Stimulated activated naive CD8-positive, alpha-beta T cell treated with anti-CD3 and anti-CD28 coated beads, Interleukin-15, Interleukin-2, amounts not matched to agents 100 U/mL and 50 U/mL, for 24 hours (primary cell): Measurements from ENCODE around the gene PHTF2.

Experiments
- ATAC-seq: fragments of 150-1000 bp; cut with Tn5 transposase; one replicate; pipeline ENCODE4 v1.10.0; 2021
- DNase-seq: peaks from one replicate; pipeline ENCODE4 v3.0.0; 2021

The PHTF2 gene

GRCh38 chr7:77794000-77794399 is 4.6 kb upstream of the PHTF2 start:
- DNase-seq (no peak), ATAC-seq (no peak)

- ATAC-seq (no peak), DNase-seq (no peak)
Observed at GRCh38 chr7:77796109-77796508, 2.5 kb upstream of the PHTF2 start.

DNA sequence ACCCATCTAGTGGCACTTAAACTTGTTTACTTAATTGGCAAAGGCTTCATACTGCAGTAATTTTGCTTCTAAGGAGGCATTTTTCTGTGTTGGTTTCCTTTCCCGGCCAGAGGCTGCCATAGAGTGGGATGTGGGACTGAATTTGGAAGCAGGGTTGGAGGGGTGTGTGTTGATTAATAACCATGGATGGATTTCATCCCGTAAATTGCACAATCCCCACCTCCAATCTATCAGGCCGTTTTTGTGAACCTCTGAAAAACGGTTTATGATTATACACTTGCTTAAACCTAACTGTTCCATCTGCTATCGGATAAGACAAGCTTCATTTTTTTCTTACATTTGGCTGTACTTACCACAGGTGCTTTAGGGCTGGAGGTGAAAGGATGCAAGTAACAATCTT is 1.6 kb upstream of the PHTF2 start:
- no peak for ATAC-seq

GRCh38 chr7:77797734-77798393 is 709 bp upstream of the PHTF2 start:
- ATAC-seq = peak; percentile 26
- no peak for DNase-seq

More for the DNA sequence above, 1.6 kb upstream of the PHTF2 start:
- DNase-seq = no peak

DNA sequence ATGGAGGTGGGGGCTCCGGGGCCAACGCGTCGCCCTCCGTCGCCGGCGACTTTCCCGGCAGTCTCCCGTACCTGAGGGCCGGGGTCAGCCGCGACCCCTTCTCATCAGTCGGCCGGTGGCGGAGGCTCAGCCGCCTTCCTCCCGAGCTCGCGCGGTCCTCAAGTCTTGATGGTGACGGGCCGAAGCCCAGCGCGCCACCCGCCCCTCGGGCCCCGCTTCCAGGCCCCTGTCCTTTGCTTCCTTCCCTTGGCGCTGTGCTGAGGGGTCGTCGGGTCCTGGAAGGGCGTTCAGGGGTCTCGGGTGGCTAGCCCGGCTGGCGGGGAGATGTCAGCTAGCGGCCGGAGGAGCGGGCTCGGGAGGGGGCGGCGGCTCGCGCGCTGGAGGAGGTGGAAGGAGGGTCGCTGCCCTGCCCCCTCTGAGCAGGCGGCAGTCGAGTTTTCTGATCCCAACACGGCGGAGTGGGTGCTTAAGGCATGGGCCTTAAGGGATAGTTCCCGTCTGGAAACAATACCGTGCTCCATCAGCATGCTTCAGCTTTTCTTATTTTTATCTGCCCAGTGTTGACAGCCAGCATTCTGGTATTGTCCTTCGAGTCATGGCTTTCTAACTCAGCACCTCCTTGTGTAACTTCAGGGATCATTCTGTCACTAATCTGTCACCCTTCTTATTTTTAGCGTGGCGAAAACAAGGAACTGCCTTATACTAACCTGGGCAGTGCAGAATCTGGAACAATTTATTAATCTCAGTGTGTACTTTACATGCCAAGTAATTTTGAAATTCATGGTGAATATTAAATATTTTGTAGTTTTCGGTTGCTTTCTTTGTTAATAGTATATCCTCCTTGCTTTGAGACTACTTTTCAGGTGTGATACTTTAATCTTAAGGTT is 748 bp downstream of the PHTF2 start:
- peak; percentile 44 for DNase-seq
- ATAC-seq = no peak

DNA sequence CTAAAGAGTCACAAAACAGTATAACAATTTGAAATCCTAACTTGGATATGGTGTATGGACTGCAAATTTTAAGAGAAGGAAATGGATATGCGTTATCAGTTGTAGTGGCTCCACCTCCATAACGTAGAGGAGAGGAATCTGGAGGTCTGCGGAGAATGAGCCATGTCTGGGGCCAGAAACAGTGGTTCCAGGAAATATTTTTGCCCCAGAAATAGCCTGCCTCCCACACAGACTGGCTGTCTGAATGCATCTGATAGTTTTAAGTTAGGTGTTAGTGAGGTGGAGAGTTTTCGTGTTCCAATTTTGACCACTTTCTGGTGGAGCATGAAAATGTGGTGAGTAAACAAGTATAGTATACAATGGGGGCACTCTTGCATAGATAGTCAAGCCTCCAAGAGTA is 1.6 kb downstream of the PHTF2 start:
- DNase-seq = no peak

GRCh38 chr7:77800730-77801129 is 2.2 kb downstream of the PHTF2 start:
- DNase-seq = no peak
- ATAC-seq = no peak

More for the DNA sequence above, 1.6 kb downstream of the PHTF2 start:
- ATAC-seq = no peak

GRCh38 chr7:77802557-77803405 is 4.2 kb downstream of the PHTF2 start:
- ATAC-seq = no peak
- no peak for DNase-seq

DNA sequence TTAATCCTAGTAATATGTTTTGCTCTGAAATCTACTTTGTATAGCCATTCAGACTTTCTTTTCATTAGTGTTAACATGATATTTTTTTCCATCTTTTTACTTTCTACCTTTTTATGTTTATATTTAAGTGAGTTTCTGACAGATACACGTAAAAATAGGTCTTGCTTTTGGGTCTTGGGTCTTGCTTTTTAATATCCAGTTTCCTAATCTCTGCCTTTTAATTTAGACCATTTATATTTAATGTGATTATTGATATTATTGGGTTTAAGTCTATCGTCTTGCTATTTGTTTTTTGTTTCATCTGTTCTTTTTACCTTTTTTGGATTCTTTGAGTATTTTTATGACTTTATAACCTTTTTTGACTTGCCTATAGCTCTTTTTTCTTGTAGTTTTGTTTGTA is 7.9 kb downstream of the PHTF2 start:
- DNase-seq = no peak
- no peak for ATAC-seq

GRCh38 chr7:77808517-77808916 is 9.9 kb downstream of the PHTF2 start:
- DNase-seq (no peak), ATAC-seq (no peak)

- DNase-seq (no peak), ATAC-seq (no peak)
Observed at GRCh38 chr7:77811516-77812289, 13.1 kb downstream of the PHTF2 start.

DNA sequence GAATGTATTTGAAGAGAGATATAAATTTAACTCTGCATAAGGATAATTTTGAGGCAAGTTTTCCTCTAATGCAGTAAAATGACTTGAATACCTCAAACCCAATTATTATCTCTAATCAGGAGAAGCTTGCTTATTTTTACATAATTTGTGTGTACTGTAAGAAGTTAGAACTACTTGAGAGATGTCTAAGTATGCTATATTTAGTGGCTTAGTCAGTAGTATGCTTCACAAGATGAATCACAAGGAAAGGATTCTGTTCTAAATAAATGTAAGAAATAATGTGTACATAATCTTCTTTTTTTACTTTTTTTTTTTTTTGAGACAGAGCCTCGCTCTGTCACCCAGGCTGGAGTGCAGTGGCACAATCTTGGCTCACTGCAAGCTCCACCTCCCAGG is 13.7 kb downstream of the PHTF2 start:
- DNase-seq = no peak
- no peak for ATAC-seq

- ATAC-seq (no peak), DNase-seq (no peak)
Observed at GRCh38 chr7:77813180-77813579, 14.6 kb downstream of the PHTF2 start.

DNA sequence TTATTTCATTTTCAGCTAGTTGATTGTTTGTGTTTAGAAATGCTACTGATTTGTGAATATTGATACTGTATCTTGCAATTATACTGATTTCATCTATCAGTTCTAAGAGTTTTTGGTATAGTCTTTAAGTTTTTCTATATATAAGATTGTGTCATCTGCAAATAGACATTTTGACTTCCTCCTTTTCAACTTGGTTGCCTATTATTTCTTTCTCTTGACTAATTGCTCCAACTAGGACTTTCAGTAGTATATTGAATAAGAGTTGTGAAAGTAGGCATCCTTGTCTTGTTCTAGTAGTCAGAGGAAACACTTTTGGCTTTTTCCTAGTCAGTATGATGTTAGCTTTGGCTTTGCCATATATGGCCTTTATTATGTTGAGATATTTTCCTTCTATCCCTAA is 20.4 kb downstream of the PHTF2 start:
- ATAC-seq (no peak), DNase-seq (no peak)

GRCh38 chr7:77820967-77821366 is 22.4 kb downstream of the PHTF2 start:
- no peak for DNase-seq
- no peak for ATAC-seq

GRCh38 chr7:77822269-77822668 is 23.7 kb downstream of the PHTF2 start:
- ATAC-seq = no peak

DNA sequence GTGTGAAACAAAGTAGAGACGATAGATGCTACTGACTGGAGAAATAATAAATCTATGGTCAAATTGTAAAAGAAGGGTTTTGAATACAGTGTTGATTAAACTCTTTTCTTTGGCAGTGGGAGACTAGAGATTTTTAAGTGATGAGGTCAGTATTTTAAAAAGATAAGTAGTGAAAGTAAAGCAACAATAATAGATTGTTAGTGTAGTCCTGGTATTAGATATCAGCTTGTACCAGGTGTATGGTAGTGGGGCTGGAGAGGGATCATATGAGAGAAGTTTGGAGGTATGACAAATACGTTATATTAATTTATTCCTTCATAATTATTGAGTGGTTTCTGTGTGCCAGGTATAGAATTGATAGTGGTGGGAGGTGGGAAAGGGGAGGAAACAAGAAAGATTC is 25.2 kb downstream of the PHTF2 start:
- DNase-seq (no peak), ATAC-seq (no peak)

More at GRCh38 chr7:77822269-77822668, 23.7 kb downstream of the PHTF2 start:
- DNase-seq = no peak

DNA sequence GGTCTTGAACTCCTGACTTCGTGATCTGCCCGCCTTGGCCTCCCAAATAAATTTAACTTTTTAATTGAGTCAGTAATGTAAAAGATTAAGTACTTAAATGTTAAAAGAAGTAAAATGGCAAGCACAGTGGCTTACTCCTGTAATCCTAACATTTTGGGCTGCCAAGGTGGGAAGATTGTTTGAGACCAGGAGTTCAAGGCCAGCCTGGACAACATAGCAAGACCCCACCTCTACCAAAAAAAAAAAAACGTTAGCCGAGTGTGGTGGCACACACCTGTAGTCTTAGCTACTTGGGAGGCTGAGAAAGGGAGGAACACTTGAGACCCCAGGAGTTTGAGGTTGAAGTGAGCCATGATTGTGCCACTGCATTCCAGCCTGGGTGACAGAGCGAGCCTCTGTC is 26.1 kb downstream of the PHTF2 start:
- no peak for ATAC-seq
- DNase-seq = no peak

DNA sequence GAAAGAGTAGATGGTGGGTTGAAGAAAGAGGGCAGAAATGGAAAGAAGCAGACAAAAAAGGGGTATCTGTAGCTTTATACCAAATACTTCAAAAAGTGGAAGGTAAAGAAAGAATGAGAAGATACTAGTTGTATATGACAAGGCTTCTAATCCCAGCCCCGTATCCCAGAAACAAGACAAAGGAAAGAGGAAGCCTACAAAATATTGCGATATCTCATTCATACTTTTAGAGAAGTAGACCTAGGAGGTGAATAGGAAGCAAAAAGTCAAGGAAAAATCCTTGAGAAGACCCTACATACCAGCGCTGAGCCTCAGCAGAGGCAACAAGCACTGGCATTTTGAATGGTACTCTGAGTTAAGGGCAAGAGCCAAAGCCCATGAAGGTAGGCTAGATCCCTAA is 26.6 kb downstream of the PHTF2 start:
- no peak for ATAC-seq
- no peak for DNase-seq

DNA sequence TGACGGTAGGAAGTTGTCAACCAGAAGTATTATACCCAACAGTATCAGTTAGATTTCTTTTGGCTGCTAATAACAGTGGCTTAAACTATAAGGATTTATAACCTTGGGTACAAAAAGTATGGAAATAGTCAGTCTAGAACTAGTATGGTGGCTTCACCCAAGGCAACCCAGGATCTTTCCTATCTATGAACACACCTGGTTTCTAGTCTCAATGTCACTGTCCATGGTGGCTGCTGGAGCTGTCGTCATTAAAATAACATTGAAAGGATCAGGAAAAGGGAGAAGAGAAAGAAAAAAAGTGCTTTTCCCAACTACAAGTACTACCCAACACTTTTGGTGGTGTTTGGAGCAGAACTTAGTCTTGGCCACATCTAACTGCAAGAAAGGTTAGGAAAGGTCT is 27.7 kb downstream of the PHTF2 start:
- ATAC-seq (no peak), DNase-seq (no peak)

DNA sequence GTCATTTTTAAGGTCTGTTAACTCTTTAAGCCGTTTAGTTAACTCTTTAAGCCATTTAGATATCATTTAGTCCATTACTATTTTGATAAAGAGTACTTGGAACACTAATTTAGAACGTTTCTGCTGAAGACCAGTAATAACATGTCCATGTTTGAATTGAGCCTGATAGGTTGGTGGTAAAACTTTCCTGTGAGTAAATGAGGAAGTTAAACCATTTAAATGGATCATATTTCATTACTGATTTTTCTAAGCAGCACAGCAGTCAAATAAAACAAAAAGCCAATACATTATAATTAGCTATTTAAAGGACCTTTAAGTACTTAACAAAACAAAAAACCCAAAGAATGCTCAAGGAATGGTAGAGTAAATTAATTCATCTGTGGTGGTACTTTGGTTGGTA is 29.4 kb downstream of the PHTF2 start:
- ATAC-seq (no peak), DNase-seq (no peak)
